Activated CD8-positive, alpha-beta memory T cell treated with anti-CD3 and anti-CD28 coated beads for 4 hours (primary cell): ENCODE data around the gene SH2D3A.
"Not testable (repeated sequence)": the region's sequence is repeated elsewhere in the genome, so short reads cannot be mapped to it uniquely, and the experiment has no call there.

ENCODE experiments used
- DNase-seq, 2 donors: peaks; one replicate each; pipeline ENCODE4 v3.0.0-alpha.2; 2020; ENCODE audit warnings: low read depth in 2 of 2

SH2D3A gene

GRCh38 chr19:6767357-6768235 lies at the start of gene SH2D3A:
TSS of gene SH2D3A (minus strand) at chr19:6767435. CDS start at chr19:6763748, 3,687 bp downstream.
- DNase-seq: peak; percentile 91 to 93

- no peak for DNase-seq
These were observed 46.4 kb upstream of the SH2D3A start for GRCh38 chr19:6813659-6814058.

- no peak for DNase-seq
These were observed 45.4 kb upstream of the SH2D3A start for GRCh38 chr19:6812612-6813011.

- no peak for DNase-seq
These were observed 44.7 kb upstream of the SH2D3A start for GRCh38 chr19:6811906-6812305.

- DNase-seq: no peak
These were observed 44.1 kb upstream of the SH2D3A start for GRCh38 chr19:6811378-6811777.

GRCh38 chr19:6809262-6809661 lies 42.0 kb upstream of the SH2D3A start:
- no peak for DNase-seq

GRCh38 chr19:6808494-6808893 lies 41.3 kb upstream of the SH2D3A start:
- no peak for DNase-seq

- DNase-seq: no peak
These were observed 40.1 kb upstream of the SH2D3A start for GRCh38 chr19:6807291-6807690.

GRCh38 chr19:6806488-6806887 lies 39.3 kb upstream of the SH2D3A start:
- DNase-seq: no peak

GRCh38 chr19:6803036-6803404 lies 35.8 kb upstream of the SH2D3A start:
- DNase-seq: no peak

- DNase-seq: peak; percentile 63 to 73
These were observed 35.3 kb upstream of the SH2D3A start for GRCh38 chr19:6802336-6803035.

- DNase-seq: peak; percentile 69 to 71
These were observed 34.4 kb upstream of the SH2D3A start for GRCh38 chr19:6801485-6802086.

- no peak for DNase-seq
These were observed 33.8 kb upstream of the SH2D3A start for GRCh38 chr19:6800991-6801484.

- not testable (repeated sequence) for DNase-seq
These were observed 33.0 kb upstream of the SH2D3A start for GRCh38 chr19:6800160-6800790.

- no peak for DNase-seq
These were observed 30.4 kb upstream of the SH2D3A start for GRCh38 chr19:6797646-6798045.

- DNase-seq: no peak
These were observed 29.0 kb upstream of the SH2D3A start for GRCh38 chr19:6796278-6796677.

GRCh38 chr19:6794686-6795431 lies 27.6 kb upstream of the SH2D3A start:
- DNase-seq: no peak

GRCh38 chr19:6793973-6794372 lies 26.7 kb upstream of the SH2D3A start:
- DNase-seq: no peak

GRCh38 chr19:6793411-6793810 lies 26.2 kb upstream of the SH2D3A start:
- no peak for DNase-seq

- DNase-seq: no peak
These were observed 24.0 kb upstream of the SH2D3A start for GRCh38 chr19:6791237-6791636.
